Natural killer cell (primary cell): ENCODE measurements around the gene FCAMR. TPM values are rescaled to one million over a fixed set of nuclear protein-coding genes. Genes with fewer than 3 reads are reported as not detected.

Experiments used
- ATAC-seq, 3 donors: fragments of 150-1000 bp in 2 of 3; fragments of 200-7000 bp in 1 of 3; cut with Tn5 transposase; 1 replicate in 1 of 3; 2 replicates in 2 of 3; pipeline ENCODE4 v1.10.0; 2021; ENCODE audit warnings: mild to moderate bottlenecking in 2 of 3, moderate library complexity in 2 of 3
- DNase-seq, 2 donors: peaks; one replicate each; pipeline versions ENCODE4 v3.0.0 to v3.0.0-alpha.2; 2013 to 2021; ENCODE audit warnings: mixed read lengths in 1 of 2
- H3K27ac ChIP-seq: one replicate; pipeline ENCODE4 v1.5.1; 2013; ENCODE audit warnings: mild to moderate bottlenecking, low read length
- H3K27me3 ChIP-seq: one replicate; pipeline ENCODE4 v1.6.1; 2013; ENCODE audit warnings: low read length; ENCODE audit not compliant: control insufficient read depth, insufficient read depth
- H3K36me3 ChIP-seq: one replicate; pipeline ENCODE4 v1.6.1; 2013; ENCODE audit warnings: low read length; ENCODE audit not compliant: control insufficient read depth, insufficient read depth
- H3K4me1 ChIP-seq: one replicate; pipeline ENCODE4 v1.6.1; 2013; ENCODE audit warnings: low read length; ENCODE audit not compliant: control insufficient read depth, insufficient read depth
- H3K4me3 ChIP-seq: one replicate; pipeline ENCODE4 v1.5.1; 2013; ENCODE audit warnings: low read length
- H3K9me3 ChIP-seq: one replicate; pipeline ENCODE4 v1.6.1; 2013; ENCODE audit warnings: low read length; ENCODE audit not compliant: control insufficient read depth, insufficient read depth
- H3K27ac Mint-ChIP-seq, 2 donors: one replicate each; pipeline ENCODE4 v1.8.0; 2022; ENCODE audit warnings: mild to moderate bottlenecking in 2 of 2, mixed read lengths in 2 of 2, moderate library complexity in 1 of 2
- H3K27me3 Mint-ChIP-seq, 2 donors: one replicate each; pipeline ENCODE4 v1.8.0; 2022; ENCODE audit warnings: low read depth in 2 of 2, mixed read lengths in 2 of 2
- H3K36me3 Mint-ChIP-seq: one replicate; pipeline ENCODE4 v1.8.0; 2022; ENCODE audit warnings: mixed read lengths
- H3K4me1 Mint-ChIP-seq, 2 donors: one replicate each; pipeline ENCODE4 v1.8.0; 2022; ENCODE audit warnings: mixed read lengths in 2 of 2
- H3K4me3 Mint-ChIP-seq: one replicate; pipeline ENCODE4 v1.8.0; 2022; ENCODE audit warnings: mild to moderate bottlenecking, moderate library complexity, mixed read lengths
- H3K9me3 Mint-ChIP-seq, 2 donors: one replicate each; pipeline ENCODE4 v1.8.0; 2022; ENCODE audit warnings: mixed read lengths in 2 of 2
- WGBS: methylation state at CpG from one replicate; pipeline ENCODE4 v1.1.7; 2013; ENCODE audit warnings: missing lambda C conversion rate; ENCODE audit not compliant: insufficient coverage; 5-methylcytosine and 5-hydroxymethylcytosine counted together
- intact Hi-C: fragments of 100-400 bp; cut with micrococcal nuclease; formaldehyde crosslinking; loops from one replicate; pipeline ENCODE4 v1.14.2; 2022
- total RNA-seq, 4 donors: library from RNA; stranded (reverse); fragments of 120-200 nt in 1 of 4; gene quantifications; one replicate each; pipeline versions ENCODE4 v1.2.3 to v1.2.4, GENCODE V29; 2013 to 2022
- TF ChIP-seq, protein P1 (sequence below): fragments of 200-600 bp; IDR thresholded peaks from one replicate; pipeline ENCODE4 v1.8.0; 2022; ENCODE audit warnings: antibody characterized with exemption

FCAMR gene
- total RNA-seq, 3 donors from 2014 or later (not counting 1 experiment from before 2014, with no cell fraction given): not detected

DNA sequence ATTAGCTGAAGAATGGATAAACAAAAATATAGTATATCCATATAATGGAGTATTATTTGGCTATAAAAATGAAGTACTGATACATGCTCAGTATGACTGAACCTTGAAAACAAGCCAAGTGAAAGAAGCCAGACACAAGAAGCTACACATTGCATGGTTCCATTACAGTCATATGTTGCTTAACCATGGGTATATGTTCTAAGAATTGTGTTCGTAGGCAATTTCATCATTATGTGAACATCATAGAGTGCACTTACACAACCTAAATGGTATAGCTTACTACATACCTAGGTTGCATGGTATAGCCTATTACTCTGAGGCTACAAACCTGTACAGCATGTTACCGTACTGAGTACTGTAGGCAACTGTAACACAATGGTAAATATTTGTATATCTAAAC lies 28.6 kb upstream of the FCAMR start:
- no peaks in the 10 kb centered on the region for H3K27me3 ChIP-seq
- H3K36me3 ChIP-seq: no peaks in the 10 kb centered on the region
- H3K4me3 Mint-ChIP-seq: no peak overlapping the region
- no peaks in the 10 kb centered on the region for H3K4me1 Mint-ChIP-seq
- H3K27ac ChIP-seq: no peak overlapping the region
- no peak for ATAC-seq
- no peaks in the 10 kb centered on the region for H3K9me3 ChIP-seq
- no peak overlapping the region for H3K27ac Mint-ChIP-seq
- no peak for DNase-seq
- H3K9me3 Mint-ChIP-seq: no peaks in the 10 kb centered on the region
- H3K27me3 Mint-ChIP-seq: peaks cover 3 to 37% of the 10 kb centered on the region in 2 donors
- H3K4me3 ChIP-seq: no peak overlapping the region
- no peaks in the 10 kb centered on the region for H3K4me1 ChIP-seq
- no peaks in the 10 kb centered on the region for H3K36me3 Mint-ChIP-seq
- TF ChIP-seq, protein P1, sequence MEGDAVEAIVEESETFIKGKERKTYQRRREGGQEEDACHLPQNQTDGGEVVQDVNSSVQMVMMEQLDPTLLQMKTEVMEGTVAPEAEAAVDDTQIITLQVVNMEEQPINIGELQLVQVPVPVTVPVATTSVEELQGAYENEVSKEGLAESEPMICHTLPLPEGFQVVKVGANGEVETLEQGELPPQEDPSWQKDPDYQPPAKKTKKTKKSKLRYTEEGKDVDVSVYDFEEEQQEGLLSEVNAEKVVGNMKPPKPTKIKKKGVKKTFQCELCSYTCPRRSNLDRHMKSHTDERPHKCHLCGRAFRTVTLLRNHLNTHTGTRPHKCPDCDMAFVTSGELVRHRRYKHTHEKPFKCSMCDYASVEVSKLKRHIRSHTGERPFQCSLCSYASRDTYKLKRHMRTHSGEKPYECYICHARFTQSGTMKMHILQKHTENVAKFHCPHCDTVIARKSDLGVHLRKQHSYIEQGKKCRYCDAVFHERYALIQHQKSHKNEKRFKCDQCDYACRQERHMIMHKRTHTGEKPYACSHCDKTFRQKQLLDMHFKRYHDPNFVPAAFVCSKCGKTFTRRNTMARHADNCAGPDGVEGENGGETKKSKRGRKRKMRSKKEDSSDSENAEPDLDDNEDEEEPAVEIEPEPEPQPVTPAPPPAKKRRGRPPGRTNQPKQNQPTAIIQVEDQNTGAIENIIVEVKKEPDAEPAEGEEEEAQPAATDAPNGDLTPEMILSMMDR: no peak
- intact Hi-C loops: no loop called here
- 86% methylated on average over 1 of the region's 2 CpGs for WGBS

DNA sequence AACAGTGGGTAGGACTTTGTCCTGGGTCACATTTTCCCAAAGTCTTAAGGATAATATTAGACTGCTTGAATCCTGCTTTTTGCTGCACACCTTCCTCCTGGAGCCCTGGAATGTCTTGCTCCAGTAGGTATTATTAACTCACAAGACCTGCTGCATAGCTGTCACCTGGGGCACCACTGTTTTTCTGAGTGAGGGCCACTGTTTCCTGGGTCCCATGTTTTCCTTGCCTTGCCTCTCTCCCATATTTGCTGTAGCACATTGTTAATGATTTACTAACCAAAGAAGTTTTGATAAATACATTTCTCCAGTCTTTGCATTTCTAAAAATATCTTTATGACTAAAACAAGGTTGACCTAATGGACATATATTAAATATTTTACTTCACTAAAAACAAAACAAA lies 22.5 kb upstream of the FCAMR start:
- Mint-ChIP-seq H3K4me3 (no peak overlapping the region), H3K4me1 (no peaks in the 10 kb centered on the region), H3K9me3 (no peaks in the 10 kb centered on the region), H3K36me3 (no peaks in the 10 kb centered on the region), H3K27ac (no peak overlapping the region), H3K27me3 (peaks cover 22 to 76% of the 10 kb centered on the region in 2 donors)
- TF ChIP-seq, protein P1: no peak
- H3K27ac ChIP-seq: no peak overlapping the region
- intact Hi-C loops: no loop called here
- no peak for DNase-seq
- no peak for ATAC-seq
- H3K4me1 ChIP-seq: no peaks in the 10 kb centered on the region
- H3K9me3 ChIP-seq: no peaks in the 10 kb centered on the region
- no peaks in the 10 kb centered on the region for H3K36me3 ChIP-seq
- no peaks in the 10 kb centered on the region for H3K27me3 ChIP-seq
- no peak overlapping the region for H3K4me3 ChIP-seq

- Histone ChIP-seq H3K4me3 (no peak overlapping the region), H3K36me3 (no peaks in the 10 kb centered on the region), H3K4me1 (no peaks in the 10 kb centered on the region), H3K27ac (no peak overlapping the region), H3K27me3 (no peaks in the 10 kb centered on the region), H3K9me3 (no peaks in the 10 kb centered on the region)
- Mint-ChIP-seq H3K4me1 (no peaks in the 10 kb centered on the region), H3K27me3 (peaks cover 45 to 61% of the 10 kb centered on the region in 2 donors), H3K4me3 (no peak overlapping the region), H3K27ac (no peak overlapping the region), H3K36me3 (no peaks in the 10 kb centered on the region), H3K9me3 (no peaks in the 10 kb centered on the region)
- TF ChIP-seq, protein P1: no peak
- DNase-seq: no peak
- intact Hi-C loops: no loop called here
- ATAC-seq: no peak
- WGBS: 100% methylated on average over 1 of the region's 1 CpG
Measured at GRCh38 chr1:206987873-206988272, 17.6 kb upstream of the FCAMR start.

DNA sequence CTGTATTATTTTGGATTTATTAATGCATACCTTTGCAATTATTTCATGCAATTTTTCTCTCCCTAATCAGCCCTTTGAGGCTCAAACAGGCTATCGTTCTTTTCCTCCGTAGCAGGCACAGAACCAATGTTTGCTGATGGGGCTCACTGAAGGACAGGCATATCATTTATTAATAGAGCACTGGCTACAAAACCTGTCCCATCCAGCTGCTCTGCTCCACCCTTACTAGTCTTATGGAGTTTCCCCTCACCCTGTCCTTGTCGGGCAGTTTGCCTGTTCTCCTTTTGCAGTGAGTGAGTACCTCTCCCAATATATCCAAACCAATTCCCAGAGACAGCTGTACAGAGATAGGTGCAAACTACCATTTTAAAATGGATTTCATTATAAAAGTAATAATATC lies 16.6 kb upstream of the FCAMR start:
- no peak overlapping the region for H3K27ac ChIP-seq
- no peaks in the 10 kb centered on the region for H3K36me3 ChIP-seq
- no peaks in the 10 kb centered on the region for H3K36me3 Mint-ChIP-seq
- intact Hi-C loops: no loop called here
- H3K9me3 Mint-ChIP-seq: no peaks in the 10 kb centered on the region
- no peaks in the 10 kb centered on the region for H3K4me1 ChIP-seq
- no peak overlapping the region for H3K4me3 ChIP-seq
- H3K27me3 Mint-ChIP-seq: peaks cover 38 to 51% of the 10 kb centered on the region in 2 donors
- H3K4me1 Mint-ChIP-seq: no peaks in the 10 kb centered on the region
- H3K27me3 ChIP-seq: no peaks in the 10 kb centered on the region
- H3K27ac Mint-ChIP-seq: no peak overlapping the region
- WGBS: 93% methylated on average over 3 of the region's 3 CpGs
- TF ChIP-seq, protein P1: no peak
- ATAC-seq: no peak
- H3K9me3 ChIP-seq: no peaks in the 10 kb centered on the region
- no peak overlapping the region for H3K4me3 Mint-ChIP-seq
- DNase-seq: no peak
